Panc1 (cell line): ENCODE measurements around the gene PEDS1. TPM values are rescaled to one million over a fixed set of nuclear protein-coding genes. Genes with fewer than 3 reads are reported as not detected.

Source experiments
- ATAC-seq: fragments of 200-7000 bp; cut with Tn5 transposase; 2 replicates; pipeline ENCODE4 v1.9.1; 2020; ENCODE audit warnings: mild to moderate bottlenecking, moderate library complexity
- BruUV-seq: library from RNA; stranded (reverse); fragments of 400-500 nt; replicated peaks from 2 replicates; lab custom pipeline; 2021; lab: Mats Ljungman, UMichigan
- CTCF ChIA-PET: fragments of 300-600 bp; sonication (Branson Sonifier 250); formaldehyde crosslinking; loops from one replicate; lab custom pipeline; 2022; ENCODE audit warnings: antibody characterized with exemption; lab: Charles Lee
- POLR2A ChIA-PET: fragments of 300-600 bp; sonication (Branson Sonifier 250); formaldehyde crosslinking; loops from one replicate; lab custom pipeline; 2022; ENCODE audit warnings: antibody characterized with exemption; lab: Charles Lee
- DNase-seq: peaks from one replicate; pipeline ENCODE4 v3.0.0-alpha.2; 2010; ENCODE audit warnings: low read depth, low spot score
- H3K27ac ChIP-seq: 2 replicates; pipeline ENCODE4 v1.5.1; 2011; ENCODE audit warnings: mild to moderate bottlenecking, low read length, inconsistent platforms
- H3K27me3 ChIP-seq: fragments of 200-500 bp; sonication (Bioruptor generic); 2 replicates; pipeline ENCODE4 v1.6.0; 2014; ENCODE audit warnings: low read length, inconsistent platforms; ENCODE audit not compliant: control insufficient read depth, insufficient read depth
- H3K36me3 ChIP-seq: fragments of 200-500 bp; sonication (Bioruptor generic); 2 replicates; pipeline ENCODE4 v1.5.1; 2014; ENCODE audit warnings: inconsistent platforms, mild to moderate bottlenecking, low read length, moderate library complexity; ENCODE audit not compliant: control insufficient read depth, insufficient read depth
- H3K4me1 ChIP-seq: 2 replicates; pipeline ENCODE4 v1.5.1; 2011; ENCODE audit warnings: inconsistent platforms, mild to moderate bottlenecking, low read length, moderate library complexity; ENCODE audit not compliant: control insufficient read depth, insufficient read depth
- H3K4me3 ChIP-seq, 2 experiments: 2 replicates each; pipeline ENCODE4 v1.5.1; 2011 to 2012; ENCODE audit warnings: low read depth in 2 of 2, low read length in 2 of 2, mild to moderate bottlenecking in 2 of 2, inconsistent platforms in 1 of 2, moderate library complexity in 1 of 2
- H3K9me3 ChIP-seq: fragments of 200-500 bp; sonication (Bioruptor generic); 2 replicates; pipeline ENCODE4 v1.5.1; 2014; ENCODE audit warnings: low read depth, mild to moderate bottlenecking, inconsistent platforms, low read length, moderate library complexity; ENCODE audit not compliant: control insufficient read depth, insufficient read depth
- CTCF ChIP-seq: fragments of 450-650 bp; IDR thresholded peaks from 2 replicates; pipeline ENCODE4 v1.5.1; 2017; ENCODE audit warnings: mild to moderate bottlenecking
- POLR2AphosphoS5 ChIP-seq: IDR thresholded peaks from 2 replicates; pipeline ENCODE4 v1.6.1; 2012; ENCODE audit warnings: mild to moderate bottlenecking, low read depth, low read length, moderate library complexity
- REST ChIP-seq, 2 experiments: IDR thresholded peaks; 2 replicates each; pipeline ENCODE4 v1.6.1; 2011 to 2012; ENCODE audit warnings: low read depth in 2 of 2, control low read depth in 1 of 2, low read length in 1 of 2, mild to moderate bottlenecking in 1 of 2, moderate library complexity in 1 of 2; ENCODE audit not compliant: insufficient read depth in 1 of 2
- SIN3A ChIP-seq: IDR thresholded peaks from 2 replicates; pipeline ENCODE4 v1.6.1; 2012; ENCODE audit warnings: low read depth, mild to moderate bottlenecking, low read length, moderate library complexity, borderline replicate concordance; ENCODE audit not compliant: insufficient read depth
- TCF7L2 ChIP-seq: IDR thresholded peaks from 2 replicates; pipeline ENCODE4 v1.6.1; 2011; ENCODE audit warnings: mild to moderate bottlenecking, low read depth, low read length, inconsistent platforms
- in situ Hi-C: cut with HindIII; loops from 2 replicates; pipeline ENCODE4 v1.10.0; 2016; ENCODE audit warnings: low sequenced_read_pairs, low pct_unique_long_range_greater_than_20kb
- intact Hi-C: fragments of 100-400 bp; cut with micrococcal nuclease; formaldehyde crosslinking; loops from one replicate; pipeline ENCODE4 v1.10.0; 2022; ENCODE audit not compliant: unreplicated experiment
- total RNA-seq: library from RNA; stranded (reverse); gene quantifications from one replicate; pipeline ENCODE4 v1.2.1, GENCODE V29; 2021; ENCODE audit not compliant: unreplicated experiment

Gene PEDS1
- total RNA-seq, 1 experiment from 2014 or later = 88.9 TPM

GRCh38 chr20:50110141-50111047 is 43.1 kb downstream of the PEDS1 start:
- H3K36me3 ChIP-seq = no peaks in the 10 kb centered on the region; the same call in 1 of the 2 replicates
- H3K9me3 ChIP-seq = no peaks in the 10 kb centered on the region
- CTCF ChIA-PET = no interaction called here
- H3K4me1 ChIP-seq = peaks cover 75% of the 10 kb centered on the region
- H3K4me3 ChIP-seq = peak overlapping the region; percentile 91 to 98
- no peak for DNase-seq
- TF ChIP-seq REST (IDR thresholded peaks at IDR 0.05; ENCODE audit: insufficient read depth in 1 of 2, low read depth in 2 of 2, low read length in 1 of 2) (no peak), CTCF (no peak), POLR2AphosphoS5 (no peak), SIN3A (no peak)
- intact Hi-C loops (no loop called here), in situ Hi-C loops (no loop called here)
- POLR2A ChIA-PET = interaction anchor here (1.2 kb wide), 1 partner anchor 25 kb away, joined by 3 read pairs; no protein-coding TSS in a partner anchor
- peak overlapping the region; percentile 96 for H3K27ac ChIP-seq
- no TSS peak for BruUV-seq
- ATAC-seq = peak; percentile 18; the same call in 1 of the 2 replicates
- no peaks in the 10 kb centered on the region for H3K27me3 ChIP-seq

- DNase-seq = no peak
- intact Hi-C loops (no loop called here), in situ Hi-C loops (no loop called here)
- Histone ChIP-seq H3K27ac (peak overlapping the region; percentile 53), H3K4me3 (no peak overlapping the region), H3K27me3 (no peaks in the 10 kb centered on the region), H3K9me3 (no peaks in the 10 kb centered on the region), H3K4me1 (peaks cover 66% of the 10 kb centered on the region), H3K36me3 (no peaks in the 10 kb centered on the region; the same call in 1 of the 2 replicates)
- ATAC-seq = no peak
- TF ChIP-seq SIN3A = no peak
- TF ChIP-seq CTCF = no peak
- no peak for TF ChIP-seq TCF7L2
- no peak for TF ChIP-seq REST (IDR thresholded peaks at IDR 0.05; ENCODE audit: insufficient read depth in 1 of 2, low read depth in 2 of 2, low read length in 1 of 2)
- TF ChIP-seq POLR2AphosphoS5 = no peak
- CTCF ChIA-PET = no interaction called here
- no TSS peak for BruUV-seq
- POLR2A ChIA-PET = no interaction called here
These were observed 44.8 kb downstream of the PEDS1 start for GRCh38 chr20:50108556-50109235.
